ENCODE results near the gene UBE2S. TPM values are rescaled to one million over a fixed set of nuclear protein-coding genes. Genes with fewer than 3 reads are reported as not detected.

The UBE2S gene
- total RNA-seq, 1 donor from 2014 or later = 38.2 TPM

DNA sequence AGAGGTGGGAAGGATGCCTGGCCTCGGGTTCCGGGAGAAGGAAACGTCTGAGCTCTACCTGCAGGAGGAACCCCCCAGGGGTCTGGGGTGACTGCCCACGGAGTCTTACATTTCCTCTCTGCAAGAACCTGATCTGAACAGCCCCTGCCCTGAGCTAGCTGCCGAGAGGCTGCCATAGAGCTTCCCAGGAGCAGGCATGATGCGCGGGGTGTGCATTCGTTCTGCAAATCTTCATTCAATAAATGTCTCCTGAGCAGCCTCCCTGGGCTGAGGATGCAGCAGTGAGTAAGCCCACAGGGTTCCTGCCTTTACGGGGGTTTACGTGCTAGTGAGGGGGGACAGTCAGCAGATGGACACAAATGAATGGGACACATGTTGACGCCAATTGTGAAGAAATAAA, 37.1 kb upstream of the UBE2S start:
- Histone ChIP-seq H3K36me3 (ENCODE audit: control insufficient read depth, insufficient read depth, low read length) (no peaks in the 10 kb centered on the region), H3K4me3 (ENCODE audit: low read depth, low read length) (no peak overlapping the region), H3K27me3 (ENCODE audit: control insufficient read depth, insufficient read depth, low read length) (peaks cover 32% of the 10 kb centered on the region)
- DNase-seq (ENCODE audit: low read depth) = no peak
- TF ChIP-seq, protein P1, sequence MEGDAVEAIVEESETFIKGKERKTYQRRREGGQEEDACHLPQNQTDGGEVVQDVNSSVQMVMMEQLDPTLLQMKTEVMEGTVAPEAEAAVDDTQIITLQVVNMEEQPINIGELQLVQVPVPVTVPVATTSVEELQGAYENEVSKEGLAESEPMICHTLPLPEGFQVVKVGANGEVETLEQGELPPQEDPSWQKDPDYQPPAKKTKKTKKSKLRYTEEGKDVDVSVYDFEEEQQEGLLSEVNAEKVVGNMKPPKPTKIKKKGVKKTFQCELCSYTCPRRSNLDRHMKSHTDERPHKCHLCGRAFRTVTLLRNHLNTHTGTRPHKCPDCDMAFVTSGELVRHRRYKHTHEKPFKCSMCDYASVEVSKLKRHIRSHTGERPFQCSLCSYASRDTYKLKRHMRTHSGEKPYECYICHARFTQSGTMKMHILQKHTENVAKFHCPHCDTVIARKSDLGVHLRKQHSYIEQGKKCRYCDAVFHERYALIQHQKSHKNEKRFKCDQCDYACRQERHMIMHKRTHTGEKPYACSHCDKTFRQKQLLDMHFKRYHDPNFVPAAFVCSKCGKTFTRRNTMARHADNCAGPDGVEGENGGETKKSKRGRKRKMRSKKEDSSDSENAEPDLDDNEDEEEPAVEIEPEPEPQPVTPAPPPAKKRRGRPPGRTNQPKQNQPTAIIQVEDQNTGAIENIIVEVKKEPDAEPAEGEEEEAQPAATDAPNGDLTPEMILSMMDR (IDR thresholded peaks at IDR 0.05; ENCODE audit: insufficient read depth, low read length, severe bottlenecking) = no peak
- FAIRE-seq = no peak

DNA sequence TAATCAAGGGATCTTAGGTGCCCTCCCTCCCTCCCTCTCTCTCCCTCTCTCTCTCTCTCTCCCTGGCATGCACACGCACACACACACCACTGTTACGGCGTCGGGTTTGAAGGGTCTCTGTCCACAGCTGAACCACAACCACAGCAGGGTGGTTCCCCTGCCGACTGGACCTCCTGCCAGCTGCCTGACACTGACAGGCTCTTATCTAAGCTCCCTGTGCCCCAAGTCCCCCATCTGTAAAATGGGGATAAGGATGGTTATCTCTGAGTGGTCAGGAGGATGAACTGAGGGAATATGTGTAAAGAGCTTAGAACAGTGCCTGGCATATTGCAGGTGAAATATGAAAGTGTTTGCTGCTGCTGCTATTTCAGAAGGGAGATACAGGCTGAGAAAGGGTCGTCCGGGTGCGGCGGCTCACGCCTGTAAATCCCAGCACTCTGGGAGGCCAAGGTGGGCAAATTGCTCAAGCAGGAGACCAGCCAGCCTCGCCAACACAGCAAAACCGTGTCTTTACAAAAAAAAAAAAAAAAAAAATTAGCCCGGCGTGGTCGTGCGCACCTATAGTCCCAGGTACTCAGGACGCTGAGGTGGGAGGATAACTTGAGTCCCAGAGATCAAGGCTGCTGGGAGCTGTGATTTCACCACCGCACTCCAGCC, 36.4 kb upstream of the UBE2S start:
- H3K27me3 ChIP-seq (ENCODE audit: control insufficient read depth, insufficient read depth, low read length) = peaks cover 30% of the 10 kb centered on the region
- H3K36me3 ChIP-seq (ENCODE audit: control insufficient read depth, insufficient read depth, low read length) = no peaks in the 10 kb centered on the region
- TF ChIP-seq, protein P1 (IDR thresholded peaks at IDR 0.05; ENCODE audit: insufficient read depth, low read length, severe bottlenecking) = no peak
- FAIRE-seq = no peak
- H3K4me3 ChIP-seq (ENCODE audit: low read depth, low read length) = no peak overlapping the region
- DNase-seq (ENCODE audit: low read depth) = no peak

- DNase-seq (ENCODE audit: low read depth) (no peak), FAIRE-seq (no peak)
- Histone ChIP-seq H3K4me3 (ENCODE audit: low read depth, low read length) (no peak within 1 kb of the TSS), H3K27me3 (ENCODE audit: control insufficient read depth, insufficient read depth, low read length) (peaks cover 33% of the 10 kb centered on the region), H3K36me3 (ENCODE audit: control insufficient read depth, insufficient read depth, low read length) (no peaks in the 10 kb centered on the region)
- TF ChIP-seq, protein P1 (IDR thresholded peaks at IDR 0.05; ENCODE audit: insufficient read depth, low read length, severe bottlenecking) = no peak
Observed at GRCh38 chr19:55443045-55443823, 35.6 kb upstream of the UBE2S start, which contains the start of gene SHISA7. Gene SHISA7, minus strand, starts transcription at chr19:55443300. Its CDS starts 437 bp downstream, at chr19:55442863.

DNA sequence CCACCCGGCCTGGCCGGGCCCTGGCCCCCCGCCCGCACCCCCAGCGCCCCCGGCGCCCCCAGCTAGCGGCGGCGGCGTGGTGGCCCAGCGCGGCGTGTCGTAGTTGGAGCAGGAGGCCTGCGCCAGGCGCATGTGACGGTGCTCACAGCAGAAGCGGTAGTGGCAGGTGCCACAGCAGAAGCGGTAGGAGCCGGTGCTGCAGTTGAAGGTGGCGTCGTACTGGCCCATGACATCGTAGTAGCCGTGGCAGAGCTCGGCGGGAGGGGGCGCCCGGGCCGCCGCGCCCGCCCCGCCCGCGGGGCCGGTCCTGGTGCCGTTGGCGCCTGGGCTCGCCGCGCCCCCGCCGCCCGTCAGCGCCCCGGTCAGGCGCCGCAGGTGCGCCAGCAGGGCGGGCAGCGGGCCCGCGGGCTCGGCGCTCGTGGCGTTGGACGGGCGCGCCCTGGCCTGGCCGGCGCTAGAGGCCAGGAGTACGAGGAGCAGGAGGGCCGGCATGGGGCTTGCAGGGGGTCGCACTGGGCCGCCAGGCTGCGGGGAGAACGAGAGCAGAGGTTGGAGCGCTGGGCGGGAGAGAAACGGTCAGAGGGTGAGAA, 34.9 kb upstream of the UBE2S start:
- peaks cover 35% of the 10 kb centered on the region for H3K27me3 ChIP-seq (ENCODE audit: control insufficient read depth, insufficient read depth, low read length)
- TF ChIP-seq, protein P1 (IDR thresholded peaks at IDR 0.05; ENCODE audit: insufficient read depth, low read length, severe bottlenecking) = no peak
- no peak for FAIRE-seq

GRCh38 chr19:55441692-55442321, 34.2 kb upstream of the UBE2S start:
- TF ChIP-seq, protein P1 (IDR thresholded peaks at IDR 0.05; ENCODE audit: insufficient read depth, low read length, severe bottlenecking) = no peak
- no peak overlapping the region for H3K4me3 ChIP-seq (ENCODE audit: low read depth, low read length)
- no peak for DNase-seq (ENCODE audit: low read depth)
- no peak for FAIRE-seq
- H3K36me3 ChIP-seq (ENCODE audit: control insufficient read depth, insufficient read depth, low read length) = no peaks in the 10 kb centered on the region
- peaks cover 35% of the 10 kb centered on the region for H3K27me3 ChIP-seq (ENCODE audit: control insufficient read depth, insufficient read depth, low read length)

More for the DNA sequence above, 34.9 kb upstream of the UBE2S start:
- Histone ChIP-seq H3K36me3 (ENCODE audit: control insufficient read depth, insufficient read depth, low read length) (no peaks in the 10 kb centered on the region), H3K4me3 (ENCODE audit: low read depth, low read length) (no peak overlapping the region)
- DNase-seq (ENCODE audit: low read depth) = no peak
